ENCODE data around the gene RCBTB1. TPM values are rescaled to one million over a fixed set of nuclear protein-coding genes. Genes with fewer than 3 reads are reported as not detected.
"Not testable (repeated sequence)": the region's sequence is repeated elsewhere in the genome, so short reads cannot be mapped to it uniquely, and the experiment has no call there.

The RCBTB1 gene
- total RNA-seq, 1 donor from 2014 or later = 20.6 TPM

GRCh38 chr13:49602005-49602404 is 16.6 kb upstream of the RCBTB1 start:
- H3K9me3 Mint-ChIP-seq (ENCODE audit: low read depth) = no peaks in the 10 kb centered on the region
- peaks cover 2% of the 10 kb centered on the region for H3K27me3 Mint-ChIP-seq (ENCODE audit: low read depth)
- peaks cover 2% of the 10 kb centered on the region for H3K4me1 Mint-ChIP-seq (ENCODE audit: low read depth)
- no peak overlapping the region for H3K4me3 Mint-ChIP-seq (ENCODE audit: unreplicated experiment)
- no peaks in the 10 kb centered on the region for H3K36me3 Mint-ChIP-seq (ENCODE audit: low read depth)
- H3K27ac Mint-ChIP-seq (ENCODE audit: unreplicated experiment) = no peak overlapping the region
- no peak for TF ChIP-seq CTCF (IDR thresholded peaks at IDR 0.05)
- DNase-seq (ENCODE audit: low spot score) = no peak

GRCh38 chr13:49597043-49597641 is 11.8 kb upstream of the RCBTB1 start:
- no peak overlapping the region for H3K27ac Mint-ChIP-seq (ENCODE audit: unreplicated experiment)
- H3K36me3 Mint-ChIP-seq (ENCODE audit: low read depth) = no peaks in the 10 kb centered on the region
- H3K27me3 Mint-ChIP-seq (ENCODE audit: low read depth) = peaks cover 2% of the 10 kb centered on the region
- H3K4me3 Mint-ChIP-seq (ENCODE audit: unreplicated experiment) = no peak overlapping the region
- no peak for TF ChIP-seq CTCF (IDR thresholded peaks at IDR 0.05)
- no peaks in the 10 kb centered on the region for H3K9me3 Mint-ChIP-seq (ENCODE audit: low read depth)
- H3K4me1 Mint-ChIP-seq (ENCODE audit: low read depth) = no peaks in the 10 kb centered on the region
- no peak for DNase-seq (ENCODE audit: low spot score)

- H3K27ac Mint-ChIP-seq (ENCODE audit: unreplicated experiment) = no peak overlapping the region
Measured at GRCh38 chr13:49596221-49596620, 10.9 kb upstream of the RCBTB1 start.

GRCh38 chr13:49594576-49594975 is 9.2 kb upstream of the RCBTB1 start:
- H3K4me3 Mint-ChIP-seq (ENCODE audit: unreplicated experiment) = no peak overlapping the region
- no peak overlapping the region for H3K27ac Mint-ChIP-seq (ENCODE audit: unreplicated experiment)
- no peaks in the 10 kb centered on the region for H3K4me1 Mint-ChIP-seq (ENCODE audit: low read depth)
- H3K9me3 Mint-ChIP-seq (ENCODE audit: low read depth) = no peaks in the 10 kb centered on the region
- no peaks in the 10 kb centered on the region for H3K36me3 Mint-ChIP-seq (ENCODE audit: low read depth)
- no peak for TF ChIP-seq CTCF (IDR thresholded peaks at IDR 0.05)
- DNase-seq (ENCODE audit: low spot score) = no peak
- H3K27me3 Mint-ChIP-seq (ENCODE audit: low read depth) = no peaks in the 10 kb centered on the region

More at GRCh38 chr13:49596221-49596620, 10.9 kb upstream of the RCBTB1 start:
- H3K9me3 Mint-ChIP-seq (ENCODE audit: low read depth) = no peaks in the 10 kb centered on the region
- H3K36me3 Mint-ChIP-seq (ENCODE audit: low read depth) = no peaks in the 10 kb centered on the region
- H3K4me1 Mint-ChIP-seq (ENCODE audit: low read depth) = no peaks in the 10 kb centered on the region
- peaks cover 2% of the 10 kb centered on the region for H3K27me3 Mint-ChIP-seq (ENCODE audit: low read depth)
- no peak for DNase-seq (ENCODE audit: low spot score)
- H3K4me3 Mint-ChIP-seq (ENCODE audit: unreplicated experiment) = no peak overlapping the region
- no peak for TF ChIP-seq CTCF (IDR thresholded peaks at IDR 0.05)

- H3K27ac Mint-ChIP-seq (ENCODE audit: unreplicated experiment); H3K4me3 Mint-ChIP-seq (ENCODE audit: unreplicated experiment); H3K4me1 Mint-ChIP-seq (ENCODE audit: low read depth); H3K36me3 Mint-ChIP-seq (ENCODE audit: low read depth); DNase-seq (ENCODE audit: low spot score); H3K9me3 Mint-ChIP-seq (ENCODE audit: low read depth); H3K27me3 Mint-ChIP-seq (ENCODE audit: low read depth): not testable (repeated sequence)
Measured at GRCh38 chr13:49593876-49594275, 8.5 kb upstream of the RCBTB1 start.

GRCh38 chr13:49590714-49591113 is 5.4 kb upstream of the RCBTB1 start:
- H3K27ac Mint-ChIP-seq (ENCODE audit: unreplicated experiment); H3K4me3 Mint-ChIP-seq (ENCODE audit: unreplicated experiment); H3K9me3 Mint-ChIP-seq (ENCODE audit: low read depth); H3K4me1 Mint-ChIP-seq (ENCODE audit: low read depth); H3K36me3 Mint-ChIP-seq (ENCODE audit: low read depth); DNase-seq (ENCODE audit: low spot score); H3K27me3 Mint-ChIP-seq (ENCODE audit: low read depth): not testable (repeated sequence)
